ENCODE results near the gene TMEM145. TPM values are rescaled to one million over a fixed set of nuclear protein-coding genes. Genes with fewer than 3 reads are reported as not detected.

TMEM145 gene
- total and polyA plus RNA-seq, 10 of the 15 experiments (the other 5 are each of a cell fraction or from before 2014, with no cell fraction given): 0.04 to 0.97 (median 0.16) TPM; not detected in 4

DNA sequence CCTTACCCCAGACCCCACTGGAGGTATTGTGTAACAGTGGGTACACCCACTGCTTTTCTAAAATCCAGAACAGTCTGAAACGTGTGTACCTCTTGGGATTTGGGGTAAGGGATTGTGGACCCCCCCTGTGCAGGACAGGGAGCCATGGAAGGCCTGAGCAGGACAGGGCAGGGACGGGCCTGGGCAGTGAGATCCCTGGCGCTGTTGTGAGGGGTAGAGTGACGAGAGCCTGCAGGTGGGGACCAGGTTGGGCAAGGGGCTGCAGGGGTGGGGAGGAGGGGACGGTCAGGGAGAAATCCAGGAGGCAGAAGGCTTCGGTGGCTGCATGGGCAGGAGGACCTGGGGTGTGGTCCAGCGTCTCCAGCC is 48.4 kb downstream of the TMEM145 start:
- DNase-seq (ENCODE audit: low read depth, low spot score) (no peak), FAIRE-seq (no peak), ATAC-seq (no peak)
- no peaks in the 10 kb centered on the region; a peak in 2 of 4 replicates for H3K36me3 ChIP-seq (ENCODE audit: control insufficient read depth in 2 of 2, insufficient read depth in 2 of 2, low read length in 1 of 2)
- intact Hi-C loops (cut with micrococcal nuclease; ENCODE audit: unreplicated experiment): no loop called here
- TF ChIP-seq ZNF384 (IDR thresholded peaks at IDR 0.05; ENCODE audit: borderline replicate concordance, low read depth, low read length): no peak
- TF ChIP-seq, protein P1, sequence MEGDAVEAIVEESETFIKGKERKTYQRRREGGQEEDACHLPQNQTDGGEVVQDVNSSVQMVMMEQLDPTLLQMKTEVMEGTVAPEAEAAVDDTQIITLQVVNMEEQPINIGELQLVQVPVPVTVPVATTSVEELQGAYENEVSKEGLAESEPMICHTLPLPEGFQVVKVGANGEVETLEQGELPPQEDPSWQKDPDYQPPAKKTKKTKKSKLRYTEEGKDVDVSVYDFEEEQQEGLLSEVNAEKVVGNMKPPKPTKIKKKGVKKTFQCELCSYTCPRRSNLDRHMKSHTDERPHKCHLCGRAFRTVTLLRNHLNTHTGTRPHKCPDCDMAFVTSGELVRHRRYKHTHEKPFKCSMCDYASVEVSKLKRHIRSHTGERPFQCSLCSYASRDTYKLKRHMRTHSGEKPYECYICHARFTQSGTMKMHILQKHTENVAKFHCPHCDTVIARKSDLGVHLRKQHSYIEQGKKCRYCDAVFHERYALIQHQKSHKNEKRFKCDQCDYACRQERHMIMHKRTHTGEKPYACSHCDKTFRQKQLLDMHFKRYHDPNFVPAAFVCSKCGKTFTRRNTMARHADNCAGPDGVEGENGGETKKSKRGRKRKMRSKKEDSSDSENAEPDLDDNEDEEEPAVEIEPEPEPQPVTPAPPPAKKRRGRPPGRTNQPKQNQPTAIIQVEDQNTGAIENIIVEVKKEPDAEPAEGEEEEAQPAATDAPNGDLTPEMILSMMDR (IDR thresholded peaks at IDR 0.05 in 2 of 3, conservative IDR thresholded peaks at IDR 0.05 in 1 of 3; ENCODE audit: control insufficient read depth in 2 of 3, extremely low read depth in 1 of 3, insufficient read depth in 1 of 3, low read depth in 3 of 3, low read length in 3 of 3): no peak
- TF ChIP-seq, protein P2, sequence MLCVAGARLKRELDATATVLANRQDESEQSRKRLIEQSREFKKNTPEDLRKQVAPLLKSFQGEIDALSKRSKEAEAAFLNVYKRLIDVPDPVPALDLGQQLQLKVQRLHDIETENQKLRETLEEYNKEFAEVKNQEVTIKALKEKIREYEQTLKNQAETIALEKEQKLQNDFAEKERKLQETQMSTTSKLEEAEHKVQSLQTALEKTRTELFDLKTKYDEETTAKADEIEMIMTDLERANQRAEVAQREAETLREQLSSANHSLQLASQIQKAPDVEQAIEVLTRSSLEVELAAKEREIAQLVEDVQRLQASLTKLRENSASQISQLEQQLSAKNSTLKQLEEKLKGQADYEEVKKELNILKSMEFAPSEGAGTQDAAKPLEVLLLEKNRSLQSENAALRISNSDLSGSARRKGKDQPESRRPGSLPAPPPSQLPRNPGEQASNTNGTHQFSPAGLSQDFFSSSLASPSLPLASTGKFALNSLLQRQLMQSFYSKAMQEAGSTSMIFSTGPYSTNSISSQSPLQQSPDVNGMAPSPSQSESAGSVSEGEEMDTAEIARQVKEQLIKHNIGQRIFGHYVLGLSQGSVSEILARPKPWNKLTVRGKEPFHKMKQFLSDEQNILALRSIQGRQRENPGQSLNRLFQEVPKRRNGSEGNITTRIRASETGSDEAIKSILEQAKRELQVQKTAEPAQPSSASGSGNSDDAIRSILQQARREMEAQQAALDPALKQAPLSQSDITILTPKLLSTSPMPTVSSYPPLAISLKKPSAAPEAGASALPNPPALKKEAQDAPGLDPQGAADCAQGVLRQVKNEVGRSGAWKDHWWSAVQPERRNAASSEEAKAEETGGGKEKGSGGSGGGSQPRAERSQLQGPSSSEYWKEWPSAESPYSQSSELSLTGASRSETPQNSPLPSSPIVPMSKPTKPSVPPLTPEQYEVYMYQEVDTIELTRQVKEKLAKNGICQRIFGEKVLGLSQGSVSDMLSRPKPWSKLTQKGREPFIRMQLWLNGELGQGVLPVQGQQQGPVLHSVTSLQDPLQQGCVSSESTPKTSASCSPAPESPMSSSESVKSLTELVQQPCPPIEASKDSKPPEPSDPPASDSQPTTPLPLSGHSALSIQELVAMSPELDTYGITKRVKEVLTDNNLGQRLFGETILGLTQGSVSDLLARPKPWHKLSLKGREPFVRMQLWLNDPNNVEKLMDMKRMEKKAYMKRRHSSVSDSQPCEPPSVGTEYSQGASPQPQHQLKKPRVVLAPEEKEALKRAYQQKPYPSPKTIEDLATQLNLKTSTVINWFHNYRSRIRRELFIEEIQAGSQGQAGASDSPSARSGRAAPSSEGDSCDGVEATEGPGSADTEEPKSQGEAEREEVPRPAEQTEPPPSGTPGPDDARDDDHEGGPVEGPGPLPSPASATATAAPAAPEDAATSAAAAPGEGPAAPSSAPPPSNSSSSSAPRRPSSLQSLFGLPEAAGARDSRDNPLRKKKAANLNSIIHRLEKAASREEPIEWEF (IDR thresholded peaks at IDR 0.05; ENCODE audit: insufficient replicate concordance, low read depth, low read length): no peak
- no peak overlapping the region for H3K9ac ChIP-seq (ENCODE audit: control insufficient read depth, insufficient read depth, low read length)
- peaks cover 4% of the 10 kb centered on the region for H3K4me1 ChIP-seq (ENCODE audit: control insufficient read depth, insufficient read depth, low read length)
- H3K4me3 ChIP-seq: no peak overlapping the region
- H2AFZ ChIP-seq (ENCODE audit: control insufficient read depth, low read depth, low read length): no peak overlapping the region
- peaks cover 6% of the 10 kb centered on the region; the same call in 1 of the 3 replicates for H3K9me3 ChIP-seq (replicated peaks; ENCODE audit: control insufficient read depth, insufficient read depth, low read length)
- ChIA-PET POLR2A (no interaction called here), CTCF (no interaction called here), RAD21 (ENCODE audit: unreplicated experiment) (no interaction called here), SMC1A (ENCODE audit: uncharacterized antibody, unreplicated experiment) (no interaction called here)
- H3K27ac ChIP-seq (ENCODE audit: control insufficient read depth, insufficient read depth): no peak overlapping the region
- in situ Hi-C loops (cut with MboI): no loop called here
- no peaks in the 10 kb centered on the region for H4K20me1 ChIP-seq (ENCODE audit: control insufficient read depth, insufficient read depth)
- no TSS peak for BruUV-seq (replicated peaks)
- 45% methylated on average over 2 of the region's 7 CpGs for WGBS (ENCODE audit: insufficient coverage, insufficient replicate concordance, low lambda C conversion rate, missing lambda C conversion rate)
- no peaks in the 10 kb centered on the region for H3K27me3 ChIP-seq (replicated peaks in 1 of 2; ENCODE audit: control insufficient read depth in 2 of 2, insufficient read depth in 2 of 2, low read length in 1 of 2)
- H3K79me2 ChIP-seq (ENCODE audit: control insufficient read depth, insufficient read depth, low read length): no peaks in the 10 kb centered on the region
- H3K4me2 ChIP-seq (ENCODE audit: control insufficient read depth, insufficient read depth): no peak overlapping the region

Data from GM12878 (cell line).